ENCODE measurements around the gene OLFML3. TPM values are rescaled to one million over a fixed set of nuclear protein-coding genes. Genes with fewer than 3 reads are reported as not detected.

Gene OLFML3
- polyA plus RNA-seq, 1 donor = 54.9 TPM

DNA sequence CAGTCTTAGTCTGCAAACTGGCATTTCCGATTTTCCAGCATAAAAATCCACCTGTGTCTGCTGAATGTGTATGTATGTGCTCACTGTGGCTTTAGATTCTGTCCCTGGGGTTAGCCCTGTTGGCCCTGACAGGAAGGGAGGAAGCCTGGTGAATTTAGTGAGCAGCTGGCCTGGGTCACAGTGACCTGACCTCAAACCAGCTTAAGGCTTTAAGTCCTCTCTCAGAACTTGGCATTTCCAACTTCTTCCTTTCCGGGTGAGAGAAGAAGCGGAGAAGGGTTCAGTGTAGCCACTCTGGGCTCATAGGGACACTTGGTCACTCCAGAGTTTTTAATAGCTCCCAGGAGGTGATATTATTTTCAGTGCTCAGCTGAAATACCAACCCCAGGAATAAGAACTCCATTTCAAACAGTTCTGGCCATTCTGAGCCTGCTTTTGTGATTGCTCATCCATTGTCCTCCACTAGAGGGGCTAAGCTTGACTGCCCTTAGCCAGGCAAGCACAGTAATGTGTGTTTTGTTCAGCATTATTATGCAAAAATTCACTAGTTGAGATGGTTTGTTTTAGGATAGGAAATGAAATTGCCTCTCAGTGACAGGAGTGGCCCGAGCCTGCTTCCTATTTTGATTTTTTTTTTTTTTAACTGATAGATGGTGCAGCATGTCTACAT is 2.5 kb upstream of the OLFML3 start:
- Histone ChIP-seq H3K9me3 (ENCODE audit: control insufficient read depth, low read depth, low read length) (no peaks in the 10 kb centered on the region), H3K4me1 (ENCODE audit: control insufficient read depth, insufficient read depth, low read length) (peaks cover 5% of the 10 kb centered on the region), H3K36me3 (ENCODE audit: control insufficient read depth, insufficient read depth, low read length) (peaks cover 23% of the 10 kb centered on the region), H3K27ac (ENCODE audit: low read length) (no peak overlapping the region), H3K27me3 (ENCODE audit: control insufficient read depth, insufficient read depth, low read length) (no peaks in the 10 kb centered on the region), H3K4me3 (ENCODE audit: low read length) (no peak overlapping the region)
- no CpG with 5 or more reads among the region's 4 CpGs for WGBS (ENCODE audit: insufficient coverage, low lambda C conversion rate)
- no peak for DNase-seq

GRCh38 chr1:113977906-113978305 is 1.4 kb upstream of the OLFML3 start:
- WGBS (ENCODE audit: insufficient coverage, low lambda C conversion rate) = no CpG with 5 or more reads among the region's 3 CpGs
- Histone ChIP-seq H3K4me1 (ENCODE audit: control insufficient read depth, insufficient read depth, low read length) (peaks cover 15% of the 10 kb centered on the region), H3K27me3 (ENCODE audit: control insufficient read depth, insufficient read depth, low read length) (no peaks in the 10 kb centered on the region), H3K4me3 (ENCODE audit: low read length) (no peak overlapping the region), H3K27ac (ENCODE audit: low read length) (no peak overlapping the region), H3K9me3 (ENCODE audit: control insufficient read depth, low read depth, low read length) (no peaks in the 10 kb centered on the region), H3K36me3 (ENCODE audit: control insufficient read depth, insufficient read depth, low read length) (peaks cover 13% of the 10 kb centered on the region)
- DNase-seq = no peak

DNA sequence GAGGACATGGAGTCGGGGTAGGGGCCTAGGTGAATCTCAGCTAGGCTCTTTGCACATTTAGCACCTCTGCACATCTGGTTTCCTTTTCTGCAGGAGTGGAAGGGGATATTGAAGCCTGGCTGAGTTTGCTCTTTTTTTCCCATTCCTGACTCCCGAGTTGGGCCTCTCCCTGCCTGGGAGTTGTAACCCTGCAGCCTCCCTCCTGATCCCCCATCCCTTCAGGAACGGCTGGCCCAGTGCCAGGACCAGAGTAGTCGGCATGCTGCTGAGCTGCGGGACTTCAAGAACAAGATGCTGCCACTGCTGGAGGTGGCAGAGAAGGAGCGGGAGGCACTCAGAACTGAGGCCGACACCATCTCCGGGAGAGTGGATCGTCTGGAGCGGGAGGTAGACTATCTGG is 836 bp downstream of the OLFML3 start:
- H3K4me1 ChIP-seq (ENCODE audit: control insufficient read depth, insufficient read depth, low read length) = peaks cover 21% of the 10 kb centered on the region
- peaks cover 6% of the 10 kb centered on the region for H3K36me3 ChIP-seq (ENCODE audit: control insufficient read depth, insufficient read depth, low read length)
- no peaks in the 10 kb centered on the region for H3K9me3 ChIP-seq (ENCODE audit: control insufficient read depth, low read depth, low read length)
- H3K27me3 ChIP-seq (ENCODE audit: control insufficient read depth, insufficient read depth, low read length) = no peaks in the 10 kb centered on the region
- DNase-seq = peak; percentile 49 to 56
- peak overlapping the region; percentile 37 for H3K4me3 ChIP-seq (ENCODE audit: low read length)
- WGBS (ENCODE audit: insufficient coverage, low lambda C conversion rate) = no CpG with 5 or more reads among the region's 10 CpGs
- peak overlapping the region; percentile 76 for H3K27ac ChIP-seq (ENCODE audit: low read length)

- peaks cover 2% of the 10 kb centered on the region for H3K36me3 ChIP-seq (ENCODE audit: control insufficient read depth, insufficient read depth, low read length)
- peak; percentile 57 to 73 for DNase-seq
- H3K4me3 ChIP-seq (ENCODE audit: low read length) = peak overlapping the region; percentile 27
- peak overlapping the region; percentile 60 for H3K27ac ChIP-seq (ENCODE audit: low read length)
- no CpG with 5 or more reads among the region's 18 CpGs for WGBS (ENCODE audit: insufficient coverage, low lambda C conversion rate)
- no peaks in the 10 kb centered on the region for H3K27me3 ChIP-seq (ENCODE audit: control insufficient read depth, insufficient read depth, low read length)
- H3K9me3 ChIP-seq (ENCODE audit: control insufficient read depth, low read depth, low read length) = no peaks in the 10 kb centered on the region
- peaks cover 21% of the 10 kb centered on the region for H3K4me1 ChIP-seq (ENCODE audit: control insufficient read depth, insufficient read depth, low read length)
These were observed 3.0 kb downstream of the OLFML3 start for GRCh38 chr1:113981962-113982931.

DNA sequence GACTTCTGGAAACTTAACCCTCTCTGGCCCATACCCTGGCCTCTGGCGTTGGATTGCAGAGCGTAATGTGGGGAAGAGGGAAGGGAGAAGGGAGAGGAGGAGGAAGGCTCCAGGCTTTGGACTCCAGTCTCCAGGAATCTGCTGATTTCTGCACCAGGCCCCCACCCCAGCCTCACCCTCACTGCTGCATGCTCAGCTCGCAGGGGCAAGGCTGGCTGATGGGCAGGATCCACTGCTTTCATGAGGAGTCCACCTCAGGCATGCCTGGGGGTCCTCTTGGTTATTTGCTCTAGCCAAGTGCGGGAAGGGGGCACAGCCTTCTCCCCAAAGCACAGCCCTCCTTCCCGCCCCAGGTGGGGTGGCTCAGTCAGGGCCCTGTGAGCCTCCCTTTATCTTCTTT is 3.7 kb downstream of the OLFML3 start:
- no CpG with 5 or more reads among the region's 5 CpGs for WGBS (ENCODE audit: insufficient coverage, low lambda C conversion rate)
- Histone ChIP-seq H3K9me3 (ENCODE audit: control insufficient read depth, low read depth, low read length) (no peaks in the 10 kb centered on the region), H3K27me3 (ENCODE audit: control insufficient read depth, insufficient read depth, low read length) (no peaks in the 10 kb centered on the region), H3K4me3 (ENCODE audit: low read length) (peak overlapping the region; percentile 27), H3K4me1 (ENCODE audit: control insufficient read depth, insufficient read depth, low read length) (peaks cover 21% of the 10 kb centered on the region), H3K36me3 (ENCODE audit: control insufficient read depth, insufficient read depth, low read length) (peaks cover 2% of the 10 kb centered on the region), H3K27ac (ENCODE audit: low read length) (peak overlapping the region; percentile 60)
- DNase-seq = no peak

DNA sequence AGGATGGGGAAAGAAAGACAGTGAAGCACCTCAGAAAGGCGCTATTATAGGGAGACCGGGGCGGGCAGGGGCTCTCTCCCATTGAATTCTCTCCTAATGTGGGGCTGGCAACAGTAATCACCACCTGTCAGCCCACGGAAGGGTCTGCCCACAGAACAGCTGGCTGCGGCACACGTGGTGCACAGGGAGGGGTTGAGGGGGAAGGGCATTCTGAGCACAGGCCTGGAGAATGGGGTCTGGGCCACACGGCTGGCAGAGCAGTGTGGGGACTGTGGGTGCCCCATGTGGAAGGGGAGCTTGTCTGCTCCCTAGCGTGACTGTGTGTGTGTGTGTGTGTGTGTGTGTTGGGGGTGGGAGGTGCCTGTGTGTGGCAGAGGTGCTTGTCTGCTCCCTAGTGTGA is 4.1 kb downstream of the OLFML3 start:
- Histone ChIP-seq H3K27ac (ENCODE audit: low read length) (peak overlapping the region; percentile 60), H3K4me3 (ENCODE audit: low read length) (peak overlapping the region; percentile 27), H3K27me3 (ENCODE audit: control insufficient read depth, insufficient read depth, low read length) (no peaks in the 10 kb centered on the region), H3K36me3 (ENCODE audit: control insufficient read depth, insufficient read depth, low read length) (peaks cover 2% of the 10 kb centered on the region), H3K9me3 (ENCODE audit: control insufficient read depth, low read depth, low read length) (no peaks in the 10 kb centered on the region), H3K4me1 (ENCODE audit: control insufficient read depth, insufficient read depth, low read length) (peaks cover 21% of the 10 kb centered on the region)
- DNase-seq = no peak
- WGBS (ENCODE audit: insufficient coverage, low lambda C conversion rate) = no CpG with 5 or more reads among the region's 8 CpGs

GRCh38 chr1:113983826-113984225 is 4.6 kb downstream of the OLFML3 start:
- Histone ChIP-seq H3K4me1 (ENCODE audit: control insufficient read depth, insufficient read depth, low read length) (peaks cover 21% of the 10 kb centered on the region), H3K36me3 (ENCODE audit: control insufficient read depth, insufficient read depth, low read length) (peaks cover 2% of the 10 kb centered on the region), H3K9me3 (ENCODE audit: control insufficient read depth, low read depth, low read length) (no peaks in the 10 kb centered on the region), H3K27me3 (ENCODE audit: control insufficient read depth, insufficient read depth, low read length) (no peaks in the 10 kb centered on the region), H3K27ac (ENCODE audit: low read length) (peak overlapping the region; percentile 60), H3K4me3 (ENCODE audit: low read length) (no peak overlapping the region)
- WGBS (ENCODE audit: insufficient coverage, low lambda C conversion rate) = 94% methylated on average over 3 of the region's 7 CpGs
- DNase-seq = no peak

- DNase-seq = no peak
- 83% methylated on average over 1 of the region's 4 CpGs for WGBS (ENCODE audit: insufficient coverage, low lambda C conversion rate)
- no peaks in the 10 kb centered on the region for H3K9me3 ChIP-seq (ENCODE audit: control insufficient read depth, low read depth, low read length)
- H3K27me3 ChIP-seq (ENCODE audit: control insufficient read depth, insufficient read depth, low read length) = no peaks in the 10 kb centered on the region
- no peak overlapping the region for H3K4me3 ChIP-seq (ENCODE audit: low read length)
- H3K27ac ChIP-seq (ENCODE audit: low read length) = no peak overlapping the region
- H3K36me3 ChIP-seq (ENCODE audit: control insufficient read depth, insufficient read depth, low read length) = peaks cover 2% of the 10 kb centered on the region
- peaks cover 21% of the 10 kb centered on the region for H3K4me1 ChIP-seq (ENCODE audit: control insufficient read depth, insufficient read depth, low read length)
These were observed 5.4 kb downstream of the OLFML3 start for GRCh38 chr1:113984710-113985109.

DNA sequence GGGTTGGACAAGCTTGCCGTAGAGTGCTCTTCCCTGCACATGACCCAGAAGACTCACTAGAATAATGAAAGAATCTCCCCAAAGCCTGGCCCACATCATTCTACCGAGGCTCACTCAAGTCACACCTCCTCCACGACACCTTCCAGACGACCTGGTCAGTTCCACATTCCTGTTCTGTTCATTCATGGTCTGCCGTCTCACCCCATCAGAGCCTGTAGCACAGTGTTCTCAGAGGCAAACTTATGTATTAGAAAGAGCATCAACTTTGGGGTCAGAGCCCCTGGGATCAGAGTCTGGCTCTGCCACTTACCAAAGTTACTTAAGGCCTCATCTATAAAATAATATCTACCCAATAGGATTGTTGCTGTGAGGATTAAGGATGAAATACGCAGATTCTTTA is 7.5 kb downstream of the OLFML3 start:
- Histone ChIP-seq H3K27ac (ENCODE audit: low read length) (no peak overlapping the region), H3K4me1 (ENCODE audit: control insufficient read depth, insufficient read depth, low read length) (peaks cover 16% of the 10 kb centered on the region), H3K27me3 (ENCODE audit: control insufficient read depth, insufficient read depth, low read length) (no peaks in the 10 kb centered on the region), H3K4me3 (ENCODE audit: low read length) (no peak overlapping the region), H3K36me3 (ENCODE audit: control insufficient read depth, insufficient read depth, low read length) (no peaks in the 10 kb centered on the region), H3K9me3 (ENCODE audit: control insufficient read depth, low read depth, low read length) (no peaks in the 10 kb centered on the region)
- DNase-seq = no peak
- WGBS (ENCODE audit: insufficient coverage, low lambda C conversion rate) = no CpG with 5 or more reads among the region's 6 CpGs

GRCh38 chr1:113987259-113987658 is 8.0 kb downstream of the OLFML3 start:
- WGBS (ENCODE audit: insufficient coverage, low lambda C conversion rate) = no CpG with 5 or more reads among the region's 5 CpGs
- Histone ChIP-seq H3K36me3 (ENCODE audit: control insufficient read depth, insufficient read depth, low read length) (no peaks in the 10 kb centered on the region), H3K4me1 (ENCODE audit: control insufficient read depth, insufficient read depth, low read length) (peaks cover 11% of the 10 kb centered on the region)

More at GRCh38 chr1:113987259-113987658, 8.0 kb downstream of the OLFML3 start:
- Histone ChIP-seq H3K4me3 (ENCODE audit: low read length) (no peak overlapping the region), H3K9me3 (ENCODE audit: control insufficient read depth, low read depth, low read length) (no peaks in the 10 kb centered on the region), H3K27me3 (ENCODE audit: control insufficient read depth, insufficient read depth, low read length) (no peaks in the 10 kb centered on the region), H3K27ac (ENCODE audit: low read length) (no peak overlapping the region)
- no peak for DNase-seq

All from large intestine (tissue), 3 donors.